ENCODE data around the gene MUSK. TPM values are rescaled to one million over a fixed set of nuclear protein-coding genes. Genes with fewer than 3 reads are reported as not detected.

The MUSK gene
- polyA plus RNA-seq, 2 of the 4 experiments (the other 2 are of a cell fraction): not detected

DNA sequence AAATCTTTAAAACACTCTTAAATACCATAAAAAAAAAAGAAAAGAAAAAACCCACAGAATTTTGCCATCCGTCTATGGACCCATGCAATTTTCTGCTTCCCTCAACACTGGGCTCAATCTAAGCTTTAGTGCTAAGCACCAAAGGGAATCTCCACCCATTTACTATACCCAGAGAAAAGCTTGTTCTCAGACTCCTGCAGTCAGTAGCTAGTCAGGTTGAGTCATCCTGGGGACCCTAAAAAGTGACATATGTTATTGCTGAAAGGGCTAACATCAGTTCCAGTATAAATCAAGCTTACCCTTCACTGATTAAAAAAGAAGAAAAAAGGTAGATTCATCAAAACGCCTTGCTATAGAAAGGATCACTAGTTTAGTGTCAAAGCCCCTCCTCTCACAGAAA is 177.6 kb downstream of the MUSK start:
- 85% methylated on average over 2 of the region's 2 CpGs for WGBS (ENCODE audit: missing lambda C conversion rate)
- H3K4me2 ChIP-seq: no peak overlapping the region
- TF ChIP-seq, protein P1, sequence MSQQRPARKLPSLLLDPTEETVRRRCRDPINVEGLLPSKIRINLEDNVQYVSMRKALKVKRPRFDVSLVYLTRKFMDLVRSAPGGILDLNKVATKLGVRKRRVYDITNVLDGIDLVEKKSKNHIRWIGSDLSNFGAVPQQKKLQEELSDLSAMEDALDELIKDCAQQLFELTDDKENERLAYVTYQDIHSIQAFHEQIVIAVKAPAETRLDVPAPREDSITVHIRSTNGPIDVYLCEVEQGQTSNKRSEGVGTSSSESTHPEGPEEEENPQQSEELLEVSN (IDR thresholded peaks at IDR 0.05; ENCODE audit: borderline replicate concordance, low read depth): no peak
- TF ChIP-seq JUN (IDR thresholded peaks at IDR 0.05) (no peak), PHF8 (IDR thresholded peaks at IDR 0.05; ENCODE audit: borderline replicate concordance, low read depth) (no peak), ZNF302 (CRISPR knock-in tag; IDR thresholded peaks at IDR 0.05) (no peak), HEYL (CRISPR knock-in tag; IDR thresholded peaks at IDR 0.05) (no peak), CBX2 (IDR thresholded peaks at IDR 0.05; ENCODE audit: borderline replicate concordance, low read depth) (no peak), FOXS1 (CRISPR knock-in tag; IDR thresholded peaks at IDR 0.05) (no peak), MYC (IDR thresholded peaks at IDR 0.05; ENCODE audit: borderline replicate concordance, low read length) (no peak), KDM5A (IDR thresholded peaks at IDR 0.05) (no peak), MAFK (IDR thresholded peaks at IDR 0.05; ENCODE audit: partially characterized antibody) (no peak), POLR2A (IDR thresholded peaks at IDR 0.05; ENCODE audit: low read length) (no peak), FOSB (CRISPR knock-in tag; IDR thresholded peaks at IDR 0.05) (no peak), SMC3 (IDR thresholded peaks at IDR 0.05) (no peak)
- TF ChIP-seq, protein P2, sequence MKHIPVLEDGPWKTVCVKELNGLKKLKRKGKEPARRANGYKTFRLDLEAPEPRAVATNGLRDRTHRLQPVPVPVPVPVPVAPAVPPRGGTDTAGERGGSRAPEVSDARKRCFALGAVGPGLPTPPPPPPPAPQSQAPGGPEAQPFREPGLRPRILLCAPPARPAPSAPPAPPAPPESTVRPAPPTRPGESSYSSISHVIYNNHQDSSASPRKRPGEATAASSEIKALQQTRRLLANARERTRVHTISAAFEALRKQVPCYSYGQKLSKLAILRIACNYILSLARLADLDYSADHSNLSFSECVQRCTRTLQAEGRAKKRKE (CRISPR knock-in tag; IDR thresholded peaks at IDR 0.05; ENCODE audit: low read depth): no peak
- TF ChIP-seq, protein P3, sequence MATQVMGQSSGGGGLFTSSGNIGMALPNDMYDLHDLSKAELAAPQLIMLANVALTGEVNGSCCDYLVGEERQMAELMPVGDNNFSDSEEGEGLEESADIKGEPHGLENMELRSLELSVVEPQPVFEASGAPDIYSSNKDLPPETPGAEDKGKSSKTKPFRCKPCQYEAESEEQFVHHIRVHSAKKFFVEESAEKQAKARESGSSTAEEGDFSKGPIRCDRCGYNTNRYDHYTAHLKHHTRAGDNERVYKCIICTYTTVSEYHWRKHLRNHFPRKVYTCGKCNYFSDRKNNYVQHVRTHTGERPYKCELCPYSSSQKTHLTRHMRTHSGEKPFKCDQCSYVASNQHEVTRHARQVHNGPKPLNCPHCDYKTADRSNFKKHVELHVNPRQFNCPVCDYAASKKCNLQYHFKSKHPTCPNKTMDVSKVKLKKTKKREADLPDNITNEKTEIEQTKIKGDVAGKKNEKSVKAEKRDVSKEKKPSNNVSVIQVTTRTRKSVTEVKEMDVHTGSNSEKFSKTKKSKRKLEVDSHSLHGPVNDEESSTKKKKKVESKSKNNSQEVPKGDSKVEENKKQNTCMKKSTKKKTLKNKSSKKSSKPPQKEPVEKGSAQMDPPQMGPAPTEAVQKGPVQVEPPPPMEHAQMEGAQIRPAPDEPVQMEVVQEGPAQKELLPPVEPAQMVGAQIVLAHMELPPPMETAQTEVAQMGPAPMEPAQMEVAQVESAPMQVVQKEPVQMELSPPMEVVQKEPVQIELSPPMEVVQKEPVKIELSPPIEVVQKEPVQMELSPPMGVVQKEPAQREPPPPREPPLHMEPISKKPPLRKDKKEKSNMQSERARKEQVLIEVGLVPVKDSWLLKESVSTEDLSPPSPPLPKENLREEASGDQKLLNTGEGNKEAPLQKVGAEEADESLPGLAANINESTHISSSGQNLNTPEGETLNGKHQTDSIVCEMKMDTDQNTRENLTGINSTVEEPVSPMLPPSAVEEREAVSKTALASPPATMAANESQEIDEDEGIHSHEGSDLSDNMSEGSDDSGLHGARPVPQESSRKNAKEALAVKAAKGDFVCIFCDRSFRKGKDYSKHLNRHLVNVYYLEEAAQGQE (IDR thresholded peaks at IDR 0.05): no peak
- TF ChIP-seq, protein P4, sequence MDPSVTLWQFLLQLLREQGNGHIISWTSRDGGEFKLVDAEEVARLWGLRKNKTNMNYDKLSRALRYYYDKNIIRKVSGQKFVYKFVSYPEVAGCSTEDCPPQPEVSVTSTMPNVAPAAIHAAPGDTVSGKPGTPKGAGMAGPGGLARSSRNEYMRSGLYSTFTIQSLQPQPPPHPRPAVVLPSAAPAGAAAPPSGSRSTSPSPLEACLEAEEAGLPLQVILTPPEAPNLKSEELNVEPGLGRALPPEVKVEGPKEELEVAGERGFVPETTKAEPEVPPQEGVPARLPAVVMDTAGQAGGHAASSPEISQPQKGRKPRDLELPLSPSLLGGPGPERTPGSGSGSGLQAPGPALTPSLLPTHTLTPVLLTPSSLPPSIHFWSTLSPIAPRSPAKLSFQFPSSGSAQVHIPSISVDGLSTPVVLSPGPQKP (IDR thresholded peaks at IDR 0.05; ENCODE audit: low read depth, low read length): no peak
- TF ChIP-seq, protein P5, sequence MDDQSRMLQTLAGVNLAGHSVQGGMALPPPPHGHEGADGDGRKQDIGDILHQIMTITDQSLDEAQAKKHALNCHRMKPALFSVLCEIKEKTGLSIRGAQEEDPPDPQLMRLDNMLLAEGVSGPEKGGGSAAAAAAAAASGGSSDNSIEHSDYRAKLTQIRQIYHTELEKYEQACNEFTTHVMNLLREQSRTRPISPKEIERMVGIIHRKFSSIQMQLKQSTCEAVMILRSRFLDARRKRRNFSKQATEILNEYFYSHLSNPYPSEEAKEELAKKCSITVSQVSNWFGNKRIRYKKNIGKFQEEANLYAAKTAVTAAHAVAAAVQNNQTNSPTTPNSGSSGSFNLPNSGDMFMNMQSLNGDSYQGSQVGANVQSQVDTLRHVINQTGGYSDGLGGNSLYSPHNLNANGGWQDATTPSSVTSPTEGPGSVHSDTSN (IDR thresholded peaks at IDR 0.05): no peak
- TF ChIP-seq, protein P6, sequence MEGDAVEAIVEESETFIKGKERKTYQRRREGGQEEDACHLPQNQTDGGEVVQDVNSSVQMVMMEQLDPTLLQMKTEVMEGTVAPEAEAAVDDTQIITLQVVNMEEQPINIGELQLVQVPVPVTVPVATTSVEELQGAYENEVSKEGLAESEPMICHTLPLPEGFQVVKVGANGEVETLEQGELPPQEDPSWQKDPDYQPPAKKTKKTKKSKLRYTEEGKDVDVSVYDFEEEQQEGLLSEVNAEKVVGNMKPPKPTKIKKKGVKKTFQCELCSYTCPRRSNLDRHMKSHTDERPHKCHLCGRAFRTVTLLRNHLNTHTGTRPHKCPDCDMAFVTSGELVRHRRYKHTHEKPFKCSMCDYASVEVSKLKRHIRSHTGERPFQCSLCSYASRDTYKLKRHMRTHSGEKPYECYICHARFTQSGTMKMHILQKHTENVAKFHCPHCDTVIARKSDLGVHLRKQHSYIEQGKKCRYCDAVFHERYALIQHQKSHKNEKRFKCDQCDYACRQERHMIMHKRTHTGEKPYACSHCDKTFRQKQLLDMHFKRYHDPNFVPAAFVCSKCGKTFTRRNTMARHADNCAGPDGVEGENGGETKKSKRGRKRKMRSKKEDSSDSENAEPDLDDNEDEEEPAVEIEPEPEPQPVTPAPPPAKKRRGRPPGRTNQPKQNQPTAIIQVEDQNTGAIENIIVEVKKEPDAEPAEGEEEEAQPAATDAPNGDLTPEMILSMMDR (IDR thresholded peaks at IDR 0.05): no peak
- TF ChIP-seq, protein P7, sequence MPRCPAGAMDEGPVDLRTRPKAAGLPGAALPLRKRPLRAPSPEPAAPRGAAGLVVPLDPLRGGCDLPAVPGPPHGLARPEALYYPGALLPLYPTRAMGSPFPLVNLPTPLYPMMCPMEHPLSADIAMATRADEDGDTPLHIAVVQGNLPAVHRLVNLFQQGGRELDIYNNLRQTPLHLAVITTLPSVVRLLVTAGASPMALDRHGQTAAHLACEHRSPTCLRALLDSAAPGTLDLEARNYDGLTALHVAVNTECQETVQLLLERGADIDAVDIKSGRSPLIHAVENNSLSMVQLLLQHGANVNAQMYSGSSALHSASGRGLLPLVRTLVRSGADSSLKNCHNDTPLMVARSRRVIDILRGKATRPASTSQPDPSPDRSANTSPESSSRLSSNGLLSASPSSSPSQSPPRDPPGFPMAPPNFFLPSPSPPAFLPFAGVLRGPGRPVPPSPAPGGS (IDR thresholded peaks at IDR 0.05): no peak
- CTCF ChIA-PET: interaction anchor here (0.9 kb wide), 1 partner anchor 8 kb away, joined by 3 read pairs; no protein-coding TSS in a partner anchor
- H3K4me3 ChIP-seq: no peak overlapping the region
- DNase-seq (ENCODE audit: low read depth in 1 of 2, low spot score in 1 of 2) (no peak), FAIRE-seq (no peak), ATAC-seq (no peak)
- 0 out of 3 replicates have a peak, but pooled peaks cover 3% of the 10 kb centered on the region for H3K4me1 ChIP-seq
- H3K27ac ChIP-seq: no peak overlapping the region; a peak in 1 of 6 replicates
- no peaks in the 10 kb centered on the region for H3K9me3 ChIP-seq
- POLR2A ChIA-PET: no interaction called here
